ENCODE results near the gene SARDH. TPM values are rescaled to one million over a fixed set of nuclear protein-coding genes. Genes with fewer than 3 reads are reported as not detected.

SARDH gene
- total and polyA plus RNA-seq, 2 of the 13 experiments (the other 11 are each of a cell fraction or from before 2014, with no cell fraction given), result 11.6 to 34.9 TPM

DNA sequence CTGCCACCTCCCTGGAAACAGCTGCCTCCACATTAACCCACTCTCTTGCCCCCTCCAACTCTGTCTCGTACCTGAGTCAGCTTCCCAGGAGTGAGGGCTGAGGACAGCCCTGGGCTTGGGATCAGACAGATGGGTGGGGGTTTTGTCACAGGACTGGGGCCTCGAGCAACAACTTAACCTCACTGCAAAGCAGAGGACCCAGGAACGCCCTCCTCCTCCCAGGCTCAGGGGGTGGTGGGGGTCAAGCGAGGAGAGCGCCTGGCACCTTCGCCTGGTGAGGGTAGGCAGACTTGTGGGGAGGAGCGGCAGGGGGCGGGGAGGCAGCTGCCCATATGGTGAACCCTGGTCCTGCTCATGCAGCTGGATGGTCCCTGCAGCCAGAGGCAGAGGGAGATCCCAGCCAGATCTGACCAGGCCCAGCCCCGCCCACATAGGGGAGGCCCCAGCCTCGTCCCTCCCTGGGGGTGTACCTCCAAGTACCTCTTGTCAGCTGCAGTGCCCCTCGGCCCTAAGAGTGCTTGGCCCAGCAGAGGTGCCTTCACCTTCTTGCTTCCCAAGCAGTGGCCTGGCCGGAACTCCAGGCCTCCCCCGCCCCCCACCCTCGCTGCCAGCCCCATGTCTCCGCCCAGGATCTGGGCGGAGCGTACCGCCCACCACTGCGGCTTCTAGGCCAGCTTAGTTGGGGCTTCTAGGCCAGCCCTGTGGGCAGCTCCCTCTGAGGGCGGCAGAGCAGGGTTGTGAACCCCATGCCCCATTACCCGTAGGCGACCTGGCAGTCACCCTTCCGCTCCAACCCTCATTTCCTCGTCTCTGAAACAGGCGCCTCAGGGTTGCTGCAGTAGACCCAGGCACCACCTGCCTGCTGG lies at the start of gene SARDH (continued):
- TF ChIP-seq, protein P1, sequence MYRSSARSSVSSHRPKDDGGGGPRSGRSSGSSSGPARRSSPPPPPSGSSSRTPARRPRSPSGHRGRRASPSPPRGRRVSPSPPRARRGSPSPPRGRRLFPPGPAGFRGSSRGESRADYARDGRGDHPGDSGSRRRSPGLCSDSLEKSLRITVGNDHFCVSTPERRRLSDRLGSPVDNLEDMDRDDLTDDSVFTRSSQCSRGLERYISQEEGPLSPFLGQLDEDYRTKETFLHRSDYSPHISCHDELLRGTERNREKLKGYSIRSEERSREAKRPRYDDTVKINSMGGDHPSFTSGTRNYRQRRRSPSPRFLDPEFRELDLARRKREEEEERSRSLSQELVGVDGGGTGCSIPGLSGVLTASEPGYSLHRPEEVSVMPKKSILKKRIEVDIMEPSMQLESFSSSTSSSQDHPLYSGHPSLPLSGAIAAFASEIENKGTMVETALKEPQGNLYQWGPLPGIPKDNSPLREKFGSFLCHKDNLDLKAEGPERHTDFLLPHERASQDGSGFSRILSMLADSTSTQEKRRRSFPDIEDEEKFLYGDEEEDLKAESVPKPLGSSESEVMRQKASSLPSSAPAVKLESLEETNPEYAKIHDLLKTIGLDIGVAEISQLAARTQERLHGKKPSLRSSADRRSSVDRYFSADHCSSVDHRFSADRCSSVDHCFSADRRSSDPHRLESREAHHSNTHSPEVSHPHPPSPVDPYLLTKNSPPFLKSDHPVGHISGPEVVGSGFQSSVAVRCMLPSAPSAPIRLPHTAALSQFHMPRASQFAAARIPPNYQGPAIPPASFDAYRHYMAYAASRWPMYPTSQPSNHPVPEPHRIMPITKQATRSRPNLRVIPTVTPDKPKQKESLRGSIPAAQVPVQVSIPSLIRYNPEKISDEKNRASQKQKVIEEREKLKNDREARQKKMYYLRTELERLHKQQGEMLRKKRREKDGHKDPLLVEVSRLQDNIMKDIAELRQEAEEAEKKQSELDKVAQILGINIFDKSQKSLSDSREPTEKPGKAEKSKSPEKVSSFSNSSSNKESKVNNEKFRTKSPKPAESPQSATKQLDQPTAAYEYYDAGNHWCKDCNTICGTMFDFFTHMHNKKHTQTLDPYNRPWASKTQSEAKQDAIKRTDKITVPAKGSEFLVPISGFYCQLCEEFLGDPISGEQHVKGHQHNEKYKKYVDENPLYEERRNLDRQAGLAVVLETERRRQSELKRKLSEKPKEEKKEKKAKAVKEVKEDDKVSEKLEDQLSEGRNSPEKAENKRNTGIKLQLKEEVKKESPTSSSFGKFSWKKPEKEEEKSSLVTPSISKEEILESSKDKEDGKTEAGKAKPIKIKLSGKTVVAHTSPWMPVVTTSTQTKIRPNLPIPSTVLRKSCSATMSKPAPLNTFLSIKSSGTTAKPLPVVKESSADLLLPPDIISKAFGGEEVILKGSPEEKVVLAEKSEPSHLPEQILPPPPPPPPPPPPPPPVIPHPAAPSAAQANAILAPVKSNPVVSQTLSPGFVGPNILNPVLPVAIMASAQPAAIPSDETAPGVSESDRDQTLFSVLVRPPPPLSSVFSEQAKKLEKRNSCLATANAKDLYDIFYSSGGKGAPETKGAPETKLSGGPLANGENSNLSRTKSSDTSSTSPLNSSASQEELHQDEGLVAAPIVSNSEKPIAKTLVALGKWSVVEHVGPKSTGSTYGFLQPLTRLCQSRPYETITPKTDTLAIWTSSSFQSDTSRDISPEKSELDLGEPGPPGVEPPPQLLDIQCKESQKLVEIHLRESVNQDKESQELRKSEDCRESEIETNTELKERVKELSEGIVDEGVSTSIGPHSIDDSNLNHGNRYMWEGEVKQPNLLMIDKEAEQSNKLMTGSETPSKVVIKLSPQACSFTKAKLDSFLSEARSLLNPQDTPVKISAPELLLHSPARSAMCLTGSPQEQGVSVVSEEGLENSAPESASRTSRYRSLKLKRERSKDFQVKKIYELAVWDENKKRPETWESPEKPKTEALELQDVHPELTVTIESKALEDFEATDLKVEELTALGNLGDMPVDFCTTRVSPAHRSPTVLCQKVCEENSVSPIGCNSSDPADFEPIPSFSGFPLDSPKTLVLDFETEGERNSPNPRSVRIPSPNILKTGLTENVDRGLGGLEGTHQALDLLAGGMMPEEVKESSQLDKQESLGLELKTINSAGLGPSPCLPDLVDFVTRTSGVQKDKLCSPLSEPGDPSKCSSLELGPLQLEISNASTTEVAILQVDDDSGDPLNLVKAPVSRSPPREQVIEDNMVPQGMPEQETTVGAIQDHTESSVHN (CRISPR knock-in tag; IDR thresholded peaks at IDR 0.05), result no peak
- TF ChIP-seq ASH2L (IDR thresholded peaks at IDR 0.05; ENCODE audit: insufficient read length, low read depth, low read length) (no peak), EHMT2 (IDR thresholded peaks at IDR 0.05; ENCODE audit: borderline replicate concordance, low read depth, low read length) (no peak), ZEB1 (IDR thresholded peaks at IDR 0.05; ENCODE audit: insufficient replicate concordance, low read depth) (no peak), RBM39 (IDR thresholded peaks at IDR 0.05; ENCODE audit: low read depth, low read length, poor library complexity, severe bottlenecking) (no peak)
- TF ChIP-seq, protein P2, sequence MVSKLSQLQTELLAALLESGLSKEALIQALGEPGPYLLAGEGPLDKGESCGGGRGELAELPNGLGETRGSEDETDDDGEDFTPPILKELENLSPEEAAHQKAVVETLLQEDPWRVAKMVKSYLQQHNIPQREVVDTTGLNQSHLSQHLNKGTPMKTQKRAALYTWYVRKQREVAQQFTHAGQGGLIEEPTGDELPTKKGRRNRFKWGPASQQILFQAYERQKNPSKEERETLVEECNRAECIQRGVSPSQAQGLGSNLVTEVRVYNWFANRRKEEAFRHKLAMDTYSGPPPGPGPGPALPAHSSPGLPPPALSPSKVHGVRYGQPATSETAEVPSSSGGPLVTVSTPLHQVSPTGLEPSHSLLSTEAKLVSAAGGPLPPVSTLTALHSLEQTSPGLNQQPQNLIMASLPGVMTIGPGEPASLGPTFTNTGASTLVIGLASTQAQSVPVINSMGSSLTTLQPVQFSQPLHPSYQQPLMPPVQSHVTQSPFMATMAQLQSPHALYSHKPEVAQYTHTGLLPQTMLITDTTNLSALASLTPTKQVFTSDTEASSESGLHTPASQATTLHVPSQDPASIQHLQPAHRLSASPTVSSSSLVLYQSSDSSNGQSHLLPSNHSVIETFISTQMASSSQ (IDR thresholded peaks at IDR 0.05; ENCODE audit: low read depth), result no peak
- TF ChIP-seq, protein P2 (CRISPR knock-in tag; IDR thresholded peaks at IDR 0.05; ENCODE audit: borderline replicate concordance), result peak; percentile 42; the same call in 1 of the 2 replicates
- TF ChIP-seq, protein P3, sequence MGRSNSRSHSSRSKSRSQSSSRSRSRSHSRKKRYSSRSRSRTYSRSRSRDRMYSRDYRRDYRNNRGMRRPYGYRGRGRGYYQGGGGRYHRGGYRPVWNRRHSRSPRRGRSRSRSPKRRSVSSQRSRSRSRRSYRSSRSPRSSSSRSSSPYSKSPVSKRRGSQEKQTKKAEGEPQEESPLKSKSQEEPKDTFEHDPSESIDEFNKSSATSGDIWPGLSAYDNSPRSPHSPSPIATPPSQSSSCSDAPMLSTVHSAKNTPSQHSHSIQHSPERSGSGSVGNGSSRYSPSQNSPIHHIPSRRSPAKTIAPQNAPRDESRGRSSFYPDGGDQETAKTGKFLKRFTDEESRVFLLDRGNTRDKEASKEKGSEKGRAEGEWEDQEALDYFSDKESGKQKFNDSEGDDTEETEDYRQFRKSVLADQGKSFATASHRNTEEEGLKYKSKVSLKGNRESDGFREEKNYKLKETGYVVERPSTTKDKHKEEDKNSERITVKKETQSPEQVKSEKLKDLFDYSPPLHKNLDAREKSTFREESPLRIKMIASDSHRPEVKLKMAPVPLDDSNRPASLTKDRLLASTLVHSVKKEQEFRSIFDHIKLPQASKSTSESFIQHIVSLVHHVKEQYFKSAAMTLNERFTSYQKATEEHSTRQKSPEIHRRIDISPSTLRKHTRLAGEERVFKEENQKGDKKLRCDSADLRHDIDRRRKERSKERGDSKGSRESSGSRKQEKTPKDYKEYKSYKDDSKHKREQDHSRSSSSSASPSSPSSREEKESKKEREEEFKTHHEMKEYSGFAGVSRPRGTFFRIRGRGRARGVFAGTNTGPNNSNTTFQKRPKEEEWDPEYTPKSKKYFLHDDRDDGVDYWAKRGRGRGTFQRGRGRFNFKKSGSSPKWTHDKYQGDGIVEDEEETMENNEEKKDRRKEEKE (IDR thresholded peaks at IDR 0.05), result no peak
